Skeletal muscle tissue (tissue), 4 donors: ENCODE data around the gene ZNF892. TPM values are rescaled to one million over a fixed set of nuclear protein-coding genes. Genes with fewer than 3 reads are reported as not detected.
A peak's percentile ranks its signal among the peaks of the same experiment; 100 is the strongest.

Source experiments
- H3K27ac ChIP-seq: one replicate; pipeline ENCODE4 v1.7.0; 2013; ENCODE audit warnings: mild to moderate bottlenecking, low read depth, low read length, inconsistent platforms
- H3K27me3 ChIP-seq, 3 donors: one replicate each; pipeline ENCODE4 v1.7.0; 2013; ENCODE audit warnings: low read length in 3 of 3; ENCODE audit not compliant: control insufficient read depth in 3 of 3, insufficient read depth in 3 of 3
- H3K36me3 ChIP-seq, 3 donors: one replicate each; pipeline ENCODE4 v1.7.0; 2013; ENCODE audit warnings: low read length in 3 of 3; ENCODE audit not compliant: control insufficient read depth in 3 of 3, insufficient read depth in 3 of 3
- H3K4me1 ChIP-seq, 3 donors: one replicate each; pipeline ENCODE4 v1.7.0; 2013; ENCODE audit warnings: low read length in 3 of 3, mild to moderate bottlenecking in 3 of 3; ENCODE audit not compliant: control insufficient read depth in 3 of 3, insufficient read depth in 3 of 3
- H3K4me3 ChIP-seq, 3 donors: one replicate each; pipeline ENCODE4 v1.7.0; 2013; ENCODE audit warnings: low read length in 3 of 3
- H3K9ac ChIP-seq, 3 donors: one replicate each; pipeline ENCODE4 v1.7.0; 2013; ENCODE audit warnings: low read length in 3 of 3, mild to moderate bottlenecking in 3 of 3, moderate library complexity in 2 of 3, low read depth in 1 of 3
- H3K9me3 ChIP-seq, 3 donors: one replicate each; pipeline ENCODE4 v1.7.0; 2013; ENCODE audit warnings: low read length in 3 of 3; ENCODE audit not compliant: control insufficient read depth in 3 of 3
- total RNA-seq: library from RNA; depleted of rRNA; stranded (reverse); fragments of >200 nt; gene quantifications from one replicate; pipeline ENCODE4 v1.2.3, GENCODE V29; 2014
- donor health status: Osteomylitis.

The ZNF892 gene
- 4.7 TPM for total RNA-seq

- Histone ChIP-seq H3K9ac (peak within 1 kb of the TSS; percentile 76 to 82 (median 79)), H3K27ac (peak within 1 kb of the TSS; percentile 67), H3K36me3 (peaks cover 12 to 27% (median 18%) of the 10 kb centered on the region in 3 donors), H3K27me3 (no peaks in the 10 kb centered on the region), H3K9me3 (peaks cover 2 to 11% (median 4%) of the 10 kb centered on the region in 3 donors), H3K4me1 (peaks cover 0 to 10% (median 4%) of the 10 kb centered on the region in 3 donors), H3K4me3 (peak within 1 kb of the TSS; percentile 73 to 86 (median 85))
These were observed at the start of gene ZNF892 for GRCh38 chr2:95207111-95207961. ZNF892 (plus strand) TSS chr2:95207521; CDS start chr2:95207816, 295 bp downstream.

GRCh38 chr2:95158441-95158840, 48.9 kb upstream of the ZNF892 start:
- Histone ChIP-seq H3K27me3 (no peaks in the 10 kb centered on the region), H3K9ac (peak overlapping the region; percentile 88 to 91 (median 88)), H3K36me3 (peaks cover 27 to 38% (median 36%) of the 10 kb centered on the region in 3 donors), H3K9me3 (peaks cover 2 to 10% (median 3%) of the 10 kb centered on the region in 3 donors), H3K27ac (peak overlapping the region; percentile 64), H3K4me1 (peaks cover 11 to 21% (median 15%) of the 10 kb centered on the region in 3 donors), H3K4me3 (peak overlapping the region; percentile 85 to 98 (median 92))

- peak overlapping the region; percentile 88 to 91 (median 88) for H3K9ac ChIP-seq
- peak overlapping the region; percentile 64 for H3K27ac ChIP-seq
- peak overlapping the region; percentile 85 to 98 (median 92) for H3K4me3 ChIP-seq
- peaks cover 17 to 27% (median 21%) of the 10 kb centered on the region in 3 donors for H3K4me1 ChIP-seq
- peaks cover 26 to 32% (median 30%) of the 10 kb centered on the region in 3 donors for H3K36me3 ChIP-seq
- peaks cover under 1 to 8% (median 2%) of the 10 kb centered on the region in 3 donors for H3K9me3 ChIP-seq
- no peaks in the 10 kb centered on the region for H3K27me3 ChIP-seq
These were observed 48.3 kb upstream of the ZNF892 start for GRCh38 chr2:95158891-95159619.

GRCh38 chr2:95159690-95160449, 47.5 kb upstream of the ZNF892 start, which contains the start of gene ZNF514:
ZNF514 (minus strand) TSS chr2:95159848; CDS start chr2:95153253, 6,595 bp downstream.
- H3K9ac ChIP-seq: peak within 1 kb of the TSS; percentile 88 to 91 (median 88)
- H3K9me3 ChIP-seq: peaks cover 0 to 8% (median 2%) of the 10 kb centered on the region in 3 donors
- H3K27ac ChIP-seq: peak within 1 kb of the TSS; percentile 81
- peak within 1 kb of the TSS; percentile 85 to 98 (median 92) for H3K4me3 ChIP-seq
- H3K4me1 ChIP-seq: peaks cover 25 to 32% (median 28%) of the 10 kb centered on the region in 3 donors
- H3K36me3 ChIP-seq: peaks cover 24% of the 10 kb centered on the region in 3 donors
- H3K27me3 ChIP-seq: no peaks in the 10 kb centered on the region

DNA sequence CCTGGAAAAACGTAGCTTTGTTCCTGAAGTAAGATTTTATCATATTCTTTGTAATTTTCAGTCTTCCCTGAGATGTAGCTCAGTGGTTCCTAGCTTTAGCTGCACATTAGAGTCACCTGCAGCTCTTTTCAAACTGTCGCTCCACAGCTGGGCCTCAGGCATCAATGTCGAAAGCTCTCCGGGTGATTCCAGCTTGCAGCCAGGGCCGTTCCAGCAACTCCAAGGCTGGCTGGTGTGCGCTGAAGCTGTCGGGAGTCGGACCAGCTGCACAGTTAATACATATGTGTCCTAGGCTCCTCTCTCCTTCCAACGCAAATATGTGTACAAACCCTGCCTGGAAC, 42.3 kb upstream of the ZNF892 start:
- H3K27me3 ChIP-seq: no peaks in the 10 kb centered on the region
- H3K9ac ChIP-seq: peak overlapping the region; percentile 95 to 99 (median 98)
- H3K4me3 ChIP-seq: peak overlapping the region; percentile 100
- peaks cover 24 to 27% (median 24%) of the 10 kb centered on the region in 3 donors for H3K4me1 ChIP-seq
- H3K9me3 ChIP-seq: no peaks in the 10 kb centered on the region
- H3K36me3 ChIP-seq: peaks cover 0 to 2% (median 0%) of the 10 kb centered on the region in 3 donors
- H3K27ac ChIP-seq: peak overlapping the region; percentile 93

GRCh38 chr2:95165371-95166064, 41.8 kb upstream of the ZNF892 start, which contains the start of gene ZNF2:
ZNF2 (plus strand) TSS chr2:95165809; CDS start chr2:95176227, 10,418 bp downstream.
- H3K4me3 ChIP-seq: peak within 1 kb of the TSS; percentile 100

GRCh38 chr2:95166065-95166763, 41.1 kb upstream of the ZNF892 start:
- Histone ChIP-seq H3K4me3 (peak overlapping the region; percentile 100), H3K27ac (peak overlapping the region; percentile 93), H3K9me3 (no peaks in the 10 kb centered on the region), H3K36me3 (peaks cover 0 to 2% (median 0%) of the 10 kb centered on the region in 3 donors), H3K27me3 (no peaks in the 10 kb centered on the region), H3K4me1 (peaks cover 21 to 24% (median 23%) of the 10 kb centered on the region in 3 donors), H3K9ac (peak overlapping the region; percentile 95 to 99 (median 98))

More at GRCh38 chr2:95165371-95166064, 41.8 kb upstream of the ZNF892 start, which contains the start of gene ZNF2:
- Histone ChIP-seq H3K27ac (peak within 1 kb of the TSS; percentile 93), H3K4me1 (peaks cover 21 to 24% (median 23%) of the 10 kb centered on the region in 3 donors), H3K27me3 (no peaks in the 10 kb centered on the region), H3K36me3 (peaks cover 0 to 2% (median 0%) of the 10 kb centered on the region in 3 donors), H3K9me3 (no peaks in the 10 kb centered on the region), H3K9ac (peak within 1 kb of the TSS; percentile 95 to 99 (median 98))

DNA sequence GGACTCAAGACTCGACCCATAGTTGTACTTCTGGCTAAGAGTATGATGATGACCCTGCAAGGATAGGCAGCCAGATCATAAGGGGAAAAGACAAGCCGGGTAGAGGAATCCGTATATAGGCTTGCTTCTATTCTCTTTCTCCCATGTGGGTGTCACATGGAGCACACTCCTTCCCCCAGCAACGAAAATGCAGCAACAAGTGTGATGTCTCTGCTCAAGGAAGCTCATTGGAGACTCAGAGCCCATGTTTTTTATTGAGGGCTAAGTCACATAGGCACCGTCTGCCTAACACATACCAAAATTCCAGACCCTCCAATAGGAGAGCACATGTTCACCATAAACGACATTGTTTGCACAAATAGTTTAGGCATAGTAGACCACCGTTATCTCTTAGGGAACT, 35.4 kb upstream of the ZNF892 start:
- Histone ChIP-seq H3K27ac (no peak overlapping the region), H3K4me3 (no peak overlapping the region), H3K36me3 (peaks cover 0 to 8% (median 3%) of the 10 kb centered on the region in 3 donors), H3K9ac (no peak overlapping the region), H3K4me1 (no peaks in the 10 kb centered on the region), H3K9me3 (no peaks in the 10 kb centered on the region), H3K27me3 (no peaks in the 10 kb centered on the region)
